ENCODE results near the gene SLC2A4RG.

Gene SLC2A4RG

GRCh38 chr20:63693083-63693732, 46.4 kb upstream of the SLC2A4RG start:
- H3K4me3 ChIP-seq (ENCODE audit: low read depth, low read length): no peak overlapping the region
- no peak for DNase-seq (ENCODE audit: low read depth)
- TF ChIP-seq CTCF (IDR thresholded peaks at IDR 0.05; ENCODE audit: low read depth, low read length, missing control alignments): no peak

- no peak overlapping the region for H3K4me3 ChIP-seq (ENCODE audit: low read depth, low read length)
- TF ChIP-seq CTCF (IDR thresholded peaks at IDR 0.05; ENCODE audit: low read depth, low read length, missing control alignments): no peak
- DNase-seq (ENCODE audit: low read depth): no peak
Observed at GRCh38 chr20:63693733-63694583, 45.6 kb upstream of the SLC2A4RG start.

- no peak overlapping the region for H3K4me3 ChIP-seq (ENCODE audit: low read depth, low read length)
- DNase-seq (ENCODE audit: low read depth): no peak
- TF ChIP-seq CTCF (IDR thresholded peaks at IDR 0.05; ENCODE audit: low read depth, low read length, missing control alignments): no peak
Observed at GRCh38 chr20:63694584-63695423, 44.8 kb upstream of the SLC2A4RG start.

- no peak overlapping the region for H3K4me3 ChIP-seq (ENCODE audit: low read depth, low read length)
- no peak for DNase-seq (ENCODE audit: low read depth)
- TF ChIP-seq CTCF (IDR thresholded peaks at IDR 0.05; ENCODE audit: low read depth, low read length, missing control alignments): no peak
Observed at GRCh38 chr20:63695424-63696305, 43.9 kb upstream of the SLC2A4RG start.

GRCh38 chr20:63696306-63696627, 43.3 kb upstream of the SLC2A4RG start:
- H3K4me3 ChIP-seq (ENCODE audit: low read depth, low read length): no peak overlapping the region
- no peak for TF ChIP-seq CTCF (IDR thresholded peaks at IDR 0.05; ENCODE audit: low read depth, low read length, missing control alignments)
- DNase-seq (ENCODE audit: low read depth): no peak

GRCh38 chr20:63696628-63697356, 42.8 kb upstream of the SLC2A4RG start, which contains the start of gene TNFRSF6B:
Gene TNFRSF6B (plus strand): TSS chr20:63696652. CDS start chr20:63696768, 116 bp downstream.
- no peak within 1 kb of the TSS for H3K4me3 ChIP-seq (ENCODE audit: low read depth, low read length)
- DNase-seq (ENCODE audit: low read depth): no peak
- TF ChIP-seq CTCF (IDR thresholded peaks at IDR 0.05; ENCODE audit: low read depth, low read length, missing control alignments): no peak
